ENCODE data around the gene ACKR2. TPM values are rescaled to one million over a fixed set of nuclear protein-coding genes. Genes with fewer than 3 reads are reported as not detected.
"Not testable (repeated sequence)": the region's sequence is repeated elsewhere in the genome, so short reads cannot be mapped to it uniquely, and the experiment has no call there.

The ACKR2 gene
- total RNA-seq, 2 experiments from 2014 or later: 2.3 to 2.6 TPM

GRCh38 chr3:42804831-42805132 lies 4.5 kb upstream of the ACKR2 start:
- Mint-ChIP-seq H3K9me3 (ENCODE audit: low read depth) (no peaks in the 10 kb centered on the region), H3K27me3 (peaks cover 34% of the 10 kb centered on the region), H3K36me3 (peaks cover 12% of the 10 kb centered on the region), H3K4me1 (peaks cover 36% of the 10 kb centered on the region), H3K4me3 (peak overlapping the region; percentile 100), H3K27ac (peak overlapping the region; percentile 95)
- DNase-seq (no peak), ATAC-seq (no peak)
- CTCF ChIA-PET: interaction anchor here (1.2 to 2.7 kb wide), 4 partner anchors 10 to 303 kb away, joined by 3 to 14 read pairs (median 6); no protein-coding TSS in a partner anchor

GRCh38 chr3:42805141-42805821 lies 4.0 kb upstream of the ACKR2 start:
- Mint-ChIP-seq H3K36me3 (peaks cover 10% of the 10 kb centered on the region), H3K9me3 (ENCODE audit: low read depth) (no peaks in the 10 kb centered on the region), H3K4me1 (peaks cover 34% of the 10 kb centered on the region), H3K27me3 (peaks cover 35% of the 10 kb centered on the region), H3K27ac (peak overlapping the region; percentile 95), H3K4me3 (peak overlapping the region; percentile 100)
- CTCF ChIA-PET: interaction anchor here (1.2 to 2.7 kb wide), 4 partner anchors 10 to 304 kb away, joined by 3 to 14 read pairs (median 6); no protein-coding TSS in a partner anchor
- DNase-seq (no peak), ATAC-seq (no peak)

GRCh38 chr3:42807929-42808328 lies 1.3 kb upstream of the ACKR2 start:
- CTCF ChIA-PET: no interaction called here
- H3K4me1 Mint-ChIP-seq: peaks cover 17% of the 10 kb centered on the region
- no peak overlapping the region for H3K27ac Mint-ChIP-seq
- H3K27me3 Mint-ChIP-seq: peaks cover 38% of the 10 kb centered on the region
- ATAC-seq (no peak), DNase-seq (no peak)
- no peak overlapping the region for H3K4me3 Mint-ChIP-seq
- no peaks in the 10 kb centered on the region for H3K9me3 Mint-ChIP-seq (ENCODE audit: low read depth)
- H3K36me3 Mint-ChIP-seq: peaks cover 5% of the 10 kb centered on the region

- H3K9me3 Mint-ChIP-seq (ENCODE audit: low read depth); H3K27ac Mint-ChIP-seq; H3K36me3 Mint-ChIP-seq; CTCF ChIA-PET; H3K4me3 Mint-ChIP-seq; ATAC-seq; H3K4me1 Mint-ChIP-seq; DNase-seq: not testable (repeated sequence)
- H3K27me3 Mint-ChIP-seq: peaks cover 36% of the 10 kb centered on the region
Observed at GRCh38 chr3:42810706-42811105, 1.5 kb downstream of the ACKR2 start.

- DNase-seq; H3K4me3 Mint-ChIP-seq; H3K36me3 Mint-ChIP-seq; ATAC-seq; H3K9me3 Mint-ChIP-seq (ENCODE audit: low read depth); CTCF ChIA-PET; H3K27ac Mint-ChIP-seq; H3K4me1 Mint-ChIP-seq: not testable (repeated sequence)
- peaks cover 30% of the 10 kb centered on the region for H3K27me3 Mint-ChIP-seq
Observed at GRCh38 chr3:42811118-42811883, 2.1 kb downstream of the ACKR2 start.

GRCh38 chr3:42814246-42814645 lies 5.0 kb downstream of the ACKR2 start:
- DNase-seq (no peak), ATAC-seq (no peak)
- no peaks in the 10 kb centered on the region for H3K36me3 Mint-ChIP-seq
- no peak overlapping the region for H3K4me3 Mint-ChIP-seq
- H3K27me3 Mint-ChIP-seq: peaks cover 9% of the 10 kb centered on the region
- H3K27ac Mint-ChIP-seq: no peak overlapping the region
- H3K9me3 Mint-ChIP-seq (ENCODE audit: low read depth): no peaks in the 10 kb centered on the region
- H3K4me1 Mint-ChIP-seq: no peaks in the 10 kb centered on the region
- CTCF ChIA-PET: no interaction called here

- ATAC-seq (no peak), DNase-seq (no peak)
- Mint-ChIP-seq H3K9me3 (ENCODE audit: low read depth) (no peaks in the 10 kb centered on the region), H3K4me1 (no peaks in the 10 kb centered on the region), H3K27me3 (peaks cover 8% of the 10 kb centered on the region), H3K36me3 (no peaks in the 10 kb centered on the region), H3K27ac (no peak overlapping the region), H3K4me3 (no peak overlapping the region)
- CTCF ChIA-PET: interaction anchor here (1.6 kb wide), 1 partner anchor 24 kb away, joined by 5 read pairs; no protein-coding TSS in a partner anchor
Observed at GRCh38 chr3:42814914-42815507, 5.8 kb downstream of the ACKR2 start.

- Mint-ChIP-seq H3K9me3 (ENCODE audit: low read depth) (no peaks in the 10 kb centered on the region), H3K4me1 (no peaks in the 10 kb centered on the region), H3K27me3 (peaks cover 4% of the 10 kb centered on the region), H3K27ac (no peak overlapping the region), H3K36me3 (no peaks in the 10 kb centered on the region), H3K4me3 (no peak overlapping the region)
- ATAC-seq (no peak), DNase-seq (no peak)
- CTCF ChIA-PET: interaction anchor here (0.6 to 1.6 kb wide), 2 partner anchors 24 to 39 kb away, joined by 3 to 5 read pairs; no protein-coding TSS in a partner anchor
Observed at GRCh38 chr3:42815826-42816225, 6.6 kb downstream of the ACKR2 start.

- Mint-ChIP-seq H3K4me1 (peaks cover 7% of the 10 kb centered on the region), H3K9me3 (ENCODE audit: low read depth) (no peaks in the 10 kb centered on the region), H3K36me3 (no peaks in the 10 kb centered on the region), H3K4me3 (no peak overlapping the region), H3K27ac (no peak overlapping the region), H3K27me3 (peaks cover 6% of the 10 kb centered on the region)
- ATAC-seq (no peak), DNase-seq (no peak)
- CTCF ChIA-PET: interaction anchor here (1.0 to 2.1 kb wide), 2 partner anchors 10 to 12 kb away, joined by 3 to 7 read pairs; partner anchors contain the start of gene ACKR2
Observed at GRCh38 chr3:42819351-42819965, 10.2 kb downstream of the ACKR2 start.

- CTCF ChIA-PET: interaction anchor here (0.9 to 1.1 kb wide), 2 partner anchors 11 to 19 kb away, joined by 4 read pairs; no protein-coding TSS in a partner anchor
- no peak overlapping the region for H3K4me3 Mint-ChIP-seq
Observed at GRCh38 chr3:42820746-42821051, 11.5 kb downstream of the ACKR2 start.

GRCh38 chr3:42822828-42823227 lies 13.6 kb downstream of the ACKR2 start:
- Mint-ChIP-seq H3K27me3 (peaks cover 24% of the 10 kb centered on the region), H3K27ac (no peak overlapping the region), H3K4me1 (peaks cover 7% of the 10 kb centered on the region), H3K36me3 (no peaks in the 10 kb centered on the region), H3K9me3 (ENCODE audit: low read depth) (no peaks in the 10 kb centered on the region), H3K4me3 (no peak overlapping the region)
- DNase-seq (no peak), ATAC-seq (no peak)
- CTCF ChIA-PET: interaction anchor here (0.6 to 0.8 kb wide), 2 partner anchors 17 to 124 kb away, joined by 3 read pairs; no protein-coding TSS in a partner anchor

More at GRCh38 chr3:42820746-42821051, 11.5 kb downstream of the ACKR2 start:
- Mint-ChIP-seq H3K27me3 (peaks cover 9% of the 10 kb centered on the region), H3K36me3 (no peaks in the 10 kb centered on the region), H3K9me3 (ENCODE audit: low read depth) (no peaks in the 10 kb centered on the region), H3K27ac (no peak overlapping the region), H3K4me1 (peaks cover 7% of the 10 kb centered on the region)
- ATAC-seq (no peak), DNase-seq (no peak)

GRCh38 chr3:42823351-42823750 lies 14.1 kb downstream of the ACKR2 start:
- H3K9me3 Mint-ChIP-seq (ENCODE audit: low read depth): no peaks in the 10 kb centered on the region
- H3K27me3 Mint-ChIP-seq: peaks cover 24% of the 10 kb centered on the region
- H3K27ac Mint-ChIP-seq: no peak overlapping the region
- H3K4me3 Mint-ChIP-seq: no peak overlapping the region
- H3K36me3 Mint-ChIP-seq: no peaks in the 10 kb centered on the region
- DNase-seq (no peak), ATAC-seq (no peak)
- peaks cover 7% of the 10 kb centered on the region for H3K4me1 Mint-ChIP-seq
- CTCF ChIA-PET: no interaction called here

GRCh38 chr3:42826141-42826540 lies 16.9 kb downstream of the ACKR2 start:
- H3K4me3 Mint-ChIP-seq: no peak overlapping the region
- peaks cover 34% of the 10 kb centered on the region for H3K27me3 Mint-ChIP-seq
- H3K27ac Mint-ChIP-seq: no peak overlapping the region
- CTCF ChIA-PET: no interaction called here
- ATAC-seq: no peak
- no peaks in the 10 kb centered on the region for H3K9me3 Mint-ChIP-seq (ENCODE audit: low read depth)
- H3K4me1 Mint-ChIP-seq: peaks cover 10% of the 10 kb centered on the region
- no peaks in the 10 kb centered on the region for H3K36me3 Mint-ChIP-seq
- no peak for DNase-seq
